Liver (tissue), 9 donors: Measurements from ENCODE around the gene KDM2B. TPM values are rescaled to one million over a fixed set of nuclear protein-coding genes. Genes with fewer than 3 reads are reported as not detected.

Experiments
- DNase-seq: peaks from one replicate; pipeline ENCODE4 v3.0.0-alpha.2; 2017; ENCODE audit warnings: low spot score
- H3K27ac ChIP-seq, 2 donors: one replicate each; pipeline ENCODE4 v1.7.0; 2013; ENCODE audit warnings: inconsistent platforms in 2 of 2, low read length in 2 of 2, control low read depth in 1 of 2, low read depth in 1 of 2, mild to moderate bottlenecking in 1 of 2
- H3K27me3 ChIP-seq, 4 donors: one replicate each; pipeline versions ENCODE4 v1.6.1 to v1.7.0; 2013; ENCODE audit warnings: low read length in 3 of 4, inconsistent platforms in 1 of 4, mild to moderate bottlenecking in 1 of 4, moderate library complexity in 1 of 4; ENCODE audit not compliant: control insufficient read depth in 4 of 4, insufficient read depth in 4 of 4
- H3K36me3 ChIP-seq, 4 donors: one replicate each; pipeline versions ENCODE4 v1.6.1 to v1.7.0; 2013; ENCODE audit warnings: low read length in 3 of 4, mild to moderate bottlenecking in 3 of 4, low read depth in 1 of 4, moderate library complexity in 1 of 4; ENCODE audit not compliant: control insufficient read depth in 4 of 4, insufficient read depth in 3 of 4
- H3K4me1 ChIP-seq, 4 donors: one replicate each; pipeline versions ENCODE4 v1.6.1 to v1.7.0; 2013; ENCODE audit warnings: low read length in 3 of 4, mild to moderate bottlenecking in 3 of 4, moderate library complexity in 1 of 4; ENCODE audit not compliant: control insufficient read depth in 4 of 4, insufficient read depth in 4 of 4
- H3K4me3 ChIP-seq, 3 donors: one replicate each; pipeline versions ENCODE4 v1.6.1 to v1.7.0; 2013; ENCODE audit warnings: low read length in 3 of 3, control low read depth in 1 of 3, low read depth in 1 of 3, mild to moderate bottlenecking in 1 of 3
- H3K9ac ChIP-seq, 2 donors: one replicate each; pipeline ENCODE4 v1.7.0; 2013; ENCODE audit warnings: low read length in 2 of 2, mild to moderate bottlenecking in 2 of 2, moderate library complexity in 2 of 2, control low read depth in 1 of 2, low read depth in 1 of 2
- H3K9me3 ChIP-seq, 4 donors: one replicate each; pipeline versions ENCODE4 v1.6.1 to v1.7.0; 2013; ENCODE audit warnings: low read length in 3 of 4; ENCODE audit not compliant: control insufficient read depth in 4 of 4
- ATF3 ChIP-seq: IDR thresholded peaks from 2 replicates; pipeline ENCODE4 v1.6.1; 2016; ENCODE audit warnings: antibody characterized with exemption
- CTCF ChIP-seq: fragments of 150-350 bp; IDR thresholded peaks from 2 replicates; pipeline ENCODE4 v1.5.1; 2017; ENCODE audit warnings: improper control_type of control experiment, low read depth, low read length; ENCODE audit not compliant: missing input control
- EGR1 ChIP-seq, 2 donors: IDR thresholded peaks; 2 replicates each; pipeline ENCODE4 v1.6.1; 2016 to 2018; ENCODE audit warnings: antibody characterized with exemption in 2 of 2, low read depth in 2 of 2
- FOXA1 ChIP-seq: IDR thresholded peaks from 2 replicates; pipeline ENCODE4 v1.6.1; 2016; ENCODE audit warnings: antibody characterized with exemption
- FOXA2 ChIP-seq: IDR thresholded peaks from 2 replicates; pipeline ENCODE4 v1.6.1; 2016; ENCODE audit warnings: antibody characterized with exemption
- GABPA ChIP-seq, 2 donors: IDR thresholded peaks in 1 of 2; conservative IDR thresholded peaks in 1 of 2; 2 replicates each; pipeline ENCODE4 v1.6.1; 2016; ENCODE audit warnings: antibody characterized with exemption in 2 of 2, mild to moderate bottlenecking in 1 of 2, moderate library complexity in 1 of 2
- HNF4A ChIP-seq, 2 donors: conservative IDR thresholded peaks; 2 replicates each; pipeline ENCODE4 v1.6.1; 2016; ENCODE audit warnings: antibody characterized with exemption in 2 of 2, mild to moderate bottlenecking in 2 of 2
- HNF4G ChIP-seq: IDR thresholded peaks from 2 replicates; pipeline ENCODE4 v1.6.1; 2016; ENCODE audit warnings: antibody characterized with exemption
- JUND ChIP-seq, 2 donors: IDR thresholded peaks; 2 replicates each; pipeline ENCODE4 v1.6.1; 2016; ENCODE audit warnings: antibody characterized with exemption in 2 of 2
- MAX ChIP-seq: IDR thresholded peaks from 2 replicates; pipeline ENCODE4 v1.6.1; 2016; ENCODE audit warnings: antibody characterized with exemption
- NR2F2 ChIP-seq: IDR thresholded peaks from 2 replicates; pipeline ENCODE4 v1.6.1; 2016; ENCODE audit warnings: antibody characterized with exemption
- RAD21 ChIP-seq, 2 donors: IDR thresholded peaks; 2 replicates each; pipeline ENCODE4 v1.6.1; 2016; ENCODE audit warnings: antibody characterized with exemption in 2 of 2, mild to moderate bottlenecking in 2 of 2
- REST ChIP-seq: IDR thresholded peaks from 2 replicates; pipeline ENCODE4 v1.6.1; 2016; ENCODE audit warnings: antibody characterized with exemption, mild to moderate bottlenecking
- RXRA ChIP-seq, 2 donors: IDR thresholded peaks; 2 replicates each; pipeline ENCODE4 v1.6.1; 2017 to 2018; ENCODE audit warnings: antibody characterized with exemption in 2 of 2, mild to moderate bottlenecking in 1 of 2
- SP1 ChIP-seq: IDR thresholded peaks from 2 replicates; pipeline ENCODE4 v1.6.1; 2018; ENCODE audit warnings: antibody characterized with exemption, mild to moderate bottlenecking
- TAF1 ChIP-seq: conservative IDR thresholded peaks from 2 replicates; pipeline ENCODE4 v1.6.1; 2016; ENCODE audit warnings: antibody characterized with exemption, mild to moderate bottlenecking
- YY1 ChIP-seq: IDR thresholded peaks from 2 replicates; pipeline ENCODE4 v1.6.1; 2016; ENCODE audit warnings: antibody characterized with exemption, mild to moderate bottlenecking
- ZBTB33 ChIP-seq: IDR thresholded peaks from 2 replicates; pipeline ENCODE4 v1.6.1; 2016; ENCODE audit warnings: antibody characterized with exemption
- WGBS: extraction: QIAGEN DNeasy Blood & Tissue Kit; methylation state at CpG from one replicate; pipeline ENCODE4 v1.1.7; 2013; 5-methylcytosine and 5-hydroxymethylcytosine counted together
- polyA plus RNA-seq, 2 donors: library from polyadenylated mRNA; stranded (reverse) in 1 of 2; unstranded in 1 of 2; fragments of 200-250 nt in 1 of 2; fragments of >200 nt in 1 of 2; fragmentation: Nextera tagmentation in 1 of 2; extraction: Ambion mirVana in 1 of 2; gene quantifications; one replicate each; pipeline versions ENCODE4 v1.2.1 to v1.2.3, GENCODE V29; 2013 to 2015
- total RNA-seq, 2 donors: library from RNA; depleted of rRNA; stranded (reverse); fragments of >200 nt; gene quantifications; one replicate each; pipeline ENCODE4 v1.2.3, GENCODE V29; 2014
- donor health status: healthy.
- donor health status: healthy.
- donor health status: healthy.
- donor health status: healthy.
- donor health status: healthy.

KDM2B gene
- total and polyA plus RNA-seq, 4 donors: 7.0 to 34.2 (median 10.6) TPM

GRCh38 chr12:121399391-121400331 lies 181.2 kb downstream of the KDM2B start, which contains the start of gene RNF34:
Gene RNF34, plus strand, starts transcription at chr12:121400118. Its CDS starts 95 bp downstream, at chr12:121400213.
- Histone ChIP-seq H3K4me3 (peak within 1 kb of the TSS; percentile 86 to 99 (median 95)), H3K27me3 (no peaks in the 10 kb centered on the region), H3K9me3 (no peaks in the 10 kb centered on the region), H3K4me1 (peaks cover 2 to 20% (median 16%) of the 10 kb centered on the region in 4 donors), H3K9ac (peak within 1 kb of the TSS; percentile 82 to 84), H3K27ac (peak within 1 kb of the TSS; percentile 86 to 90), H3K36me3 (peaks cover 0 to 3% (median 2%) of the 10 kb centered on the region in 4 donors)
- DNase-seq: peak; percentile 98
- TF ChIP-seq FOXA2 (no peak), CTCF (no peak), EGR1 (IDR thresholded peaks at IDR 0.05; ENCODE audit: low read depth in 2 of 2) (peak in 1 of 2 donors; percentile 69), TAF1 (peak; percentile 96), ATF3 (no peak), REST (peak; percentile 90), HNF4G (no peak), RXRA (IDR thresholded peaks at IDR 0.05) (peak; percentile 36 to 41), SP1 (peak; percentile 96), FOXA1 (no peak), YY1 (peak; percentile 88), RAD21 (IDR thresholded peaks at IDR 0.05) (peak; percentile 47 to 53), HNF4A (conservative IDR thresholded peaks at IDR 0.05) (peak; percentile 8 to 31), JUND (IDR thresholded peaks at IDR 0.05) (no peak), GABPA (IDR thresholded peaks at IDR 0.05 in 1 of 2, conservative IDR thresholded peaks at IDR 0.05 in 1 of 2) (peak in 1 of 2 donors; percentile 84), NR2F2 (peak; percentile 63), MAX (peak; percentile 64), ZBTB33 (peak; percentile 54)
- under 1% methylated on average over 77 of the region's 77 CpGs for WGBS
